ENCODE data around the gene KCNK6.

DNA sequence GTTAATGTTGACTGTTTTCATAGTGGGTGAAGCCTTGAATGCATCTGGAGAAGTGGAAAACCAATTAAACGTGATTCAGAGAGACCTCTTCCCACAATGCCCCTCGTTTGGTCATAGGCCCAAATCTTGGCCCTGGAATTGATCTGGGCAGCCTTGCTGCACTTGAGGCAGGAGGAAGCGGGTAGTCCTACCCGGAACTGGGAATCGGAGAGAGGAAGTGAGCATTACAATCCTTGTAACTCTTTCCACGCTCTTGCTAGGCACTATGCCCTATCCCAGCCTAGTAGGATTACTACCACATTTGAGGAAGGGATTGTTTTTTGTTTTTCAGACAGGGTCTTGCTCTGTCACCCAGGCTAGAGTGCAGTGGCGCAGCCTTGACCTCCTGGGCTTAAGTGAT, 3.6 kb downstream of the KCNK6 start:
- TF ChIP-seq, protein P1, sequence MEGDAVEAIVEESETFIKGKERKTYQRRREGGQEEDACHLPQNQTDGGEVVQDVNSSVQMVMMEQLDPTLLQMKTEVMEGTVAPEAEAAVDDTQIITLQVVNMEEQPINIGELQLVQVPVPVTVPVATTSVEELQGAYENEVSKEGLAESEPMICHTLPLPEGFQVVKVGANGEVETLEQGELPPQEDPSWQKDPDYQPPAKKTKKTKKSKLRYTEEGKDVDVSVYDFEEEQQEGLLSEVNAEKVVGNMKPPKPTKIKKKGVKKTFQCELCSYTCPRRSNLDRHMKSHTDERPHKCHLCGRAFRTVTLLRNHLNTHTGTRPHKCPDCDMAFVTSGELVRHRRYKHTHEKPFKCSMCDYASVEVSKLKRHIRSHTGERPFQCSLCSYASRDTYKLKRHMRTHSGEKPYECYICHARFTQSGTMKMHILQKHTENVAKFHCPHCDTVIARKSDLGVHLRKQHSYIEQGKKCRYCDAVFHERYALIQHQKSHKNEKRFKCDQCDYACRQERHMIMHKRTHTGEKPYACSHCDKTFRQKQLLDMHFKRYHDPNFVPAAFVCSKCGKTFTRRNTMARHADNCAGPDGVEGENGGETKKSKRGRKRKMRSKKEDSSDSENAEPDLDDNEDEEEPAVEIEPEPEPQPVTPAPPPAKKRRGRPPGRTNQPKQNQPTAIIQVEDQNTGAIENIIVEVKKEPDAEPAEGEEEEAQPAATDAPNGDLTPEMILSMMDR (IDR thresholded peaks at IDR 0.05; ENCODE audit: low read depth, low read length), result no peak
- TF ChIP-seq POLR2A (IDR thresholded peaks at IDR 0.05; ENCODE audit: extremely low read depth, insufficient read length), result no peak
- TF ChIP-seq, protein P2, sequence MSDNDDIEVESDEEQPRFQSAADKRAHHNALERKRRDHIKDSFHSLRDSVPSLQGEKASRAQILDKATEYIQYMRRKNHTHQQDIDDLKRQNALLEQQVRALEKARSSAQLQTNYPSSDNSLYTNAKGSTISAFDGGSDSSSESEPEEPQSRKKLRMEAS (IDR thresholded peaks at IDR 0.05; ENCODE audit: low read depth, low read length), result no peak
